HEK293 (cell line): ENCODE data around the gene CCK.

Experiments
- CTCF ChIP-seq: fragments of 450-650 bp; formaldehyde crosslinking; IDR thresholded peaks from 2 replicates; pipeline ENCODE4 v1.5.1; 2016; ENCODE audit warnings: missing biosample characterization, missing genetic modification characterization
- YY1 ChIP-seq: fragments of 450-650 bp; formaldehyde crosslinking; IDR thresholded peaks from 2 replicates; pipeline ENCODE4 v1.5.1; 2018; ENCODE audit warnings: missing biosample characterization, missing genetic modification characterization
- ZEB2 ChIP-seq: fragments of 450-650 bp; formaldehyde crosslinking; IDR thresholded peaks from 2 replicates; pipeline ENCODE4 v1.5.1; 2016; ENCODE audit warnings: missing biosample characterization, missing genetic modification characterization

GRCh38 chr3:42302924-42303634 lies 37.1 kb upstream of the CCK start:
- no peak for TF ChIP-seq ZEB2 (tag by site-specific recombination)
- no peak for TF ChIP-seq YY1
- no peak for TF ChIP-seq CTCF (tag by site-specific recombination)
